ENCODE data around the gene HMCN2. TPM values are rescaled to one million over a fixed set of nuclear protein-coding genes. Genes with fewer than 3 reads are reported as not detected.

HMCN2 gene
- total RNA-seq, 1 donor from 2014 or later = 1.6 TPM

DNA sequence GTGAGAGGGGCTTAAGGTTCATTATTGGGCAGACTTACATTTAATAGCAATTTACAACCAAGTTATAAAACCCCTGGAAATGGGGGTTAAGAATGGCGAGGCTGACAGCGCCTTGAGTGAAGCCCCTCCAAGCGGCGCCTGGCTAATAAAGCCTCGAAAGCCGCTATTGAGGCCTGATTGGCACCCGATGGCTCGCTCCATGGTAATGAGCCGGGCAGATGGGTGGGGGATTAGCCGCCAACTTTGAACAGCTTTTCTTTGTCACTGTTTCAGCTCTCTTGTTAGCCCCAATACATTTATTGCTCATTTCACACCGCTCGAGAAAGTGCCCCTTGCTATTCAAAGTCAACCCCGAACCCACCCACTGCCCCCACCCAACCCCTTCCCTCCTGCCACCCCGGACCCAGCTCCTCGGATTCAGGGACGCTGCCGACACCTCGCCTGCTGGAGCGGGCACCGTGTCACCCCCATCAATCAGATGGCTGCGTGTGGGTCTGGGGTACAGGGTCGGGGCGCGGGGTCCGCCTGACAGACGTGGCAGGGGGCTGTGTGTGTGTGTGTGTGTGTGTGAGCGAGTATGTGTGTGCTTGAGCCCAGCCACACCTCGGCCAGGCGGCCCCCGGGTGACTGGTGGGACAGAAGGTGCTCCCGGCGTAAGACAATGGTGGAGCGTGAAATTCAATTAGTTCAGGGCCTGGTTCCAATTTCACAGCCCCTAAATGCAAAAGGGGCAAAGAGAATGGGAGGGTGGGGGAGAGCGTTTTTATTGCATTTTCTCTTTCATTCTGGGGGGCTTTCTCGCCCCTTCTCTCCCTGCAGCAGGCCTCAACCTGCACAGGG, 213.4 kb downstream of the HMCN2 start:
- no peak for ATAC-seq

DNA sequence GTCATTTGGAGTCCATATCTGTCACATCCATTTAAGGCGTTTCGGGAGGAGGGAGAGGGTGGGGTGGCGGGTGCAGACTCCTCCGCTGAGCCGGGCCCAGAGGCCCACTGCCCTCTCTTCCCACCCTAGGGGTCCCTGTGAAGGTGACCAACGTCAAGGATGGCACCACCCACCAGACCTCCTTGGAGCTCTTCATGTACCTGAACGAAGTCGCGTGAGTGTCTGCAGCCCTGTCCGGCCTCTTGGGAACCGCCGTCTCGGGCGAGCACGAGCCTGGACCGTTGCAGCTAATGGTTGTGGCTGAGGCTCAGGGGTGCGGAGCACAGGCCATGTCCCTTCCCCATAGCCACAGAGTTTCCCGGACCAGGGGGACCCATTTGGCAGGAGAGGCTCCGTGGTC, 214.0 kb downstream of the HMCN2 start:
- no peak for ATAC-seq

DNA sequence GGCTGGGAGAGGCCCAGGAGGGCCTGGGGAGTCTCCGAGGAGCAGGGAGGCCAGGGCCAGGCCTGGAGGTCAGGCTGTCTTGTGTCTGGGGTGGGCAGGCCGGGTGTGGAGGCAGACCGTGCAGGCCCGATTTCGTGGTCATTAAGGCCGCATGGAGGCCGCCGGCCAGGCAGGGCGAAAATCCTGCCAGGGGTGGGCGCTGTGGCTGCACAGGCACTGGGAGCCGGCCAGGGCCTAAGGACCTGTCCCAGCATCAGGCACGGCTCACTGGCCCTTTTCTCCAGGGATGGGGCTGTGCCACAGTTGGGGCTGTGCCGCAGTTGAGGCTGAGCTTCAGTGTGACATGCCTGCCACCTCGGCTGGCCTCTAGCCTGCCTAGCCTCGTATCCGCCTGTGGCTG, 215.1 kb downstream of the HMCN2 start:
- ATAC-seq = peak; percentile 25

DNA sequence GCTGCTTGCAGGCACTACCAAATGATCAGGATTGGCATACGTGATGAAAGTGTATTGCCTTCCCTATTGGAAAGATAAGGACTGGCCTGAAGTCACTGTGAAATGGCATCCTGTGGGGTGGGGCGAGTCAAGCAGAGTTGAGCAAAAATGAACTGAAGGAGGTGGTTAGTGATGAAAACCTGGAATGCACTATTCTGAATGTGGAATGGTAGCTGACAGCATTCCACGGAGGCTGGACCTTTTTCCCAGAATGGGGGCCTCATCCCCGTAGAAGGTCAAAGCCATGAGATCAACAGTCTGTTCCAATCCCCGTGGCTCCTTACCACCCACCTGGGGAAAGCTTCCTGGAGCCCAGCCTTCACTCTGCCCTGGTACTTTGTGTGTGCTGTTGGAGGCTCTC, 216.9 kb downstream of the HMCN2 start:
- ATAC-seq = no peak

- no peak for ATAC-seq
These were observed 217.9 kb downstream of the HMCN2 start for GRCh38 chr9:130483371-130483971.

Other genes starting within 250 kb of the HMCN2 start
- gene FNBP1, start 222.6 kb upstream of the HMCN2 start, total RNA-seq = 23.5 TPM
- 29.8 TPM for gene GPR107, start 211.9 kb upstream of the HMCN2 start, total RNA-seq
- 19.7 TPM for gene NCS1, start 93.4 kb upstream of the HMCN2 start, total RNA-seq
- gene ASS1, start 179.2 kb downstream of the HMCN2 start, total RNA-seq = 101 TPM

Data from esophagus mucosa (tissue), 1 donor.